Right atrium auricular region (tissue), 2 donors: ENCODE results near the gene DCHS2. TPM values are rescaled to one million over a fixed set of nuclear protein-coding genes. Genes with fewer than 3 reads are reported as not detected.

Experiments used
- DNase-seq: peaks from one replicate; pipeline ENCODE4 v3.0.0-alpha.2; 2019; ENCODE audit warnings: low spot score
- H3K27ac ChIP-seq, 2 donors: fragments of 200-600 bp; sonication (generic); 1 replicate in 1 of 2; 2 replicates in 1 of 2; pipeline ENCODE4 v1.5.1; 2016 to 2019
- H3K27me3 ChIP-seq, 2 donors: fragments of 200-600 bp; sonication (generic); one replicate each; pipeline versions ENCODE4 v1.5.1 to v1.6.0; 2017 to 2019
- H3K36me3 ChIP-seq: fragments of 200-600 bp; sonication (generic); one replicate; pipeline ENCODE4 v1.5.1; 2016
- H3K4me1 ChIP-seq, 2 donors: fragments of 200-600 bp; sonication (generic); one replicate each; pipeline versions ENCODE4 v1.5.1 to v1.6.0; 2017 to 2019
- H3K4me3 ChIP-seq, 2 donors: fragments of 200-600 bp; sonication (generic); 1 replicate in 1 of 2; 2 replicates in 1 of 2; pipeline ENCODE4 v1.5.1; 2017 to 2019; ENCODE audit warnings: mild to moderate bottlenecking in 1 of 2, moderate library complexity in 1 of 2
- H3K9me3 ChIP-seq, 2 donors: fragments of 200-600 bp; sonication (generic); one replicate each; pipeline ENCODE4 v1.5.1; 2019
- total RNA-seq, 2 donors: library from RNA; depleted of rRNA; stranded (reverse); fragments of >200 nt; gene quantifications; one replicate each; pipeline ENCODE4 v1.1.0, GENCODE V29; 2016
- TF ChIP-seq, protein P1 (sequence below), 2 donors: fragments of 200-600 bp; sonication (generic); IDR thresholded peaks; one replicate each; pipeline ENCODE4 v1.5.1; 2019; ENCODE audit warnings: antibody characterized with exemption in 2 of 2

The DCHS2 gene
- total RNA-seq, 2 donors from 2014 or later: 0.04 TPM; not detected in 1

DNA sequence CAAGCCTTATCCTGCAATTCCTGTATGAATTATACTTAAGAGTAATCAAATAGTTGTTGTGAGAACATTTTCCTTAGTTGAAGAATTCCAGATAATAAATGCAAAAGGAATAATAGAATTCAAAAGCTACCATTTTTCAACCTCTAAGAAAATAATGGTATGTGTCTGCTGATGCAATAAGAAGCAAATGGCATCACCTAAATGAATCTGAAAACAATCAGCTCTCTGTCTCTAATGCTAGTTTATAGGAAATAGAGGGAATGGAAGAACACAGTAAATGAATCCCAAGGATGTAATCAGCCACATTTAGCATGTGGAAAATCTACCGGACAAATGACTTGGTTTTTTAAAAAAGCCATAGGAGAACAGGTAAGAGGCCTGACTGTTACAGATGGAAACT is 115.1 kb downstream of the DCHS2 start:
- no peak overlapping the region for H3K4me3 ChIP-seq
- TF ChIP-seq, protein P1, sequence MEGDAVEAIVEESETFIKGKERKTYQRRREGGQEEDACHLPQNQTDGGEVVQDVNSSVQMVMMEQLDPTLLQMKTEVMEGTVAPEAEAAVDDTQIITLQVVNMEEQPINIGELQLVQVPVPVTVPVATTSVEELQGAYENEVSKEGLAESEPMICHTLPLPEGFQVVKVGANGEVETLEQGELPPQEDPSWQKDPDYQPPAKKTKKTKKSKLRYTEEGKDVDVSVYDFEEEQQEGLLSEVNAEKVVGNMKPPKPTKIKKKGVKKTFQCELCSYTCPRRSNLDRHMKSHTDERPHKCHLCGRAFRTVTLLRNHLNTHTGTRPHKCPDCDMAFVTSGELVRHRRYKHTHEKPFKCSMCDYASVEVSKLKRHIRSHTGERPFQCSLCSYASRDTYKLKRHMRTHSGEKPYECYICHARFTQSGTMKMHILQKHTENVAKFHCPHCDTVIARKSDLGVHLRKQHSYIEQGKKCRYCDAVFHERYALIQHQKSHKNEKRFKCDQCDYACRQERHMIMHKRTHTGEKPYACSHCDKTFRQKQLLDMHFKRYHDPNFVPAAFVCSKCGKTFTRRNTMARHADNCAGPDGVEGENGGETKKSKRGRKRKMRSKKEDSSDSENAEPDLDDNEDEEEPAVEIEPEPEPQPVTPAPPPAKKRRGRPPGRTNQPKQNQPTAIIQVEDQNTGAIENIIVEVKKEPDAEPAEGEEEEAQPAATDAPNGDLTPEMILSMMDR (IDR thresholded peaks at IDR 0.05): no peak

DNA sequence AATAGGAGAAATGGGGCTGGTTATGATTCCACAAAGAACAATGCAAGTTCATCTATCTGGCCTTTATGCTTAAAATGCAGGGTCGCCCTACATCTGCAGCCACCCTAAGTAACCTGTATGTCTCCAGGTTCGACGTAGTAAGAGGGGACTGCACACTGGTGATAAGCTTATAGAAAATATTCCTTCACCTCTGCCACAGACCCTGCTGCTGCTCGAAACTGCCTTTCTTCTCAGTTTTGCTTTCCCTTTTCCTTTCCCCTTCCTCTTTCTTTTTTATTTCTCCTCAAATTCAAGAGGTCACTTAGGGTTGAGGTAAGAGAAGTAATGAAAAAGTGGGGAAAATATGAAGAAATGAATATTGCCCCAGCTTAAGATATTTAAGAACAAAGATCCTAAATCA is 123.5 kb downstream of the DCHS2 start:
- Histone ChIP-seq H3K4me1 (no peaks in the 10 kb centered on the region), H3K9me3 (no peaks in the 10 kb centered on the region), H3K4me3 (no peak overlapping the region), H3K27ac (no peak overlapping the region), H3K36me3 (no peaks in the 10 kb centered on the region), H3K27me3 (no peaks in the 10 kb centered on the region)
- TF ChIP-seq, protein P1 (IDR thresholded peaks at IDR 0.05): no peak
- DNase-seq: no peak

More for the DNA sequence above, 115.1 kb downstream of the DCHS2 start:
- Histone ChIP-seq H3K36me3 (no peaks in the 10 kb centered on the region), H3K9me3 (no peaks in the 10 kb centered on the region), H3K4me1 (no peaks in the 10 kb centered on the region), H3K27ac (no peak overlapping the region), H3K27me3 (no peaks in the 10 kb centered on the region)
- no peak for DNase-seq

DNA sequence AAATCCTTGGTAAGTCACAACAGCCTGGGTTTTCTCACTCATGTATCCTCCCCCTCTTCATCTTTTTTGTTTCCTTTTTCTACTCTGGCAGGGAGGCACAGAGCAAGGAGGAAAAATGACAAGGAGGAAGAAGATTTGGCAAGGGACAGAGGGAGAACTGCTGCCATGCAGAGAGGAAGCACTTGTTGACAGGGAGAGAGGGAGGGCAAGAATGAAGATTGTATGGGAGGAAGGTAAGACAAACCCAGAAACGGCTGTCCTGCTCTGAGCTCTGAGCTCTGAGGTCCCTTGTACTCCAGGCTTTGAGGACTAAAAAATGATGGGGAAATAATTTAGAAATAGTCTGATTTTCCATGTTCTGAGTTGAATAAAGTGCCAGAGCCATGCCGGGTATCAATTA is 123.9 kb downstream of the DCHS2 start:
- Histone ChIP-seq H3K27me3 (no peaks in the 10 kb centered on the region), H3K4me3 (no peak overlapping the region), H3K4me1 (no peaks in the 10 kb centered on the region), H3K9me3 (no peaks in the 10 kb centered on the region), H3K27ac (no peak overlapping the region), H3K36me3 (no peaks in the 10 kb centered on the region)
- TF ChIP-seq, protein P1 (IDR thresholded peaks at IDR 0.05): no peak
- no peak for DNase-seq

DNA sequence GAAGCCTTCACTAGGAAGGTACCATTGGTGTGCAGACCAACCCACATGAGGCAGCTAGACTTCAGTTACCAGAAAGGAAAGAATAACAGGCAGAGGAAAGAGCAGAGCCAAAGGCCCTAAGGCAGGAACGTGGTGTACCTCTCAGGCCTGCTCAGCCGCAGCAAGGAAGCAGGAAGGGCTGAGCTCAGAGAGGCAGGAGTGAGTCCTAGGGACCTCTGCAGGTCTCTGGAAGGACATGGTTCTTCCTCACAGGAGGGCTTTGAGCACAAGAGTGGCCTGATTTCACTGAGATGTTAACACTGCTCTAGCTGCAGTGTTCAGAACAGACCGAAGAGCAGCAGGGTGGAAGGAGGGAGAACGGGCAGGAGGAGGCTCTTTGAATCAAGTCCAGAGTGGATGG is 124.6 kb downstream of the DCHS2 start:
- H3K27me3 ChIP-seq: no peaks in the 10 kb centered on the region
- no peak overlapping the region for H3K4me3 ChIP-seq
- no peaks in the 10 kb centered on the region for H3K9me3 ChIP-seq
- H3K4me1 ChIP-seq: no peaks in the 10 kb centered on the region
- TF ChIP-seq, protein P1 (IDR thresholded peaks at IDR 0.05): no peak
- DNase-seq: no peak
- H3K27ac ChIP-seq: no peak overlapping the region
- H3K36me3 ChIP-seq: no peaks in the 10 kb centered on the region

DNA sequence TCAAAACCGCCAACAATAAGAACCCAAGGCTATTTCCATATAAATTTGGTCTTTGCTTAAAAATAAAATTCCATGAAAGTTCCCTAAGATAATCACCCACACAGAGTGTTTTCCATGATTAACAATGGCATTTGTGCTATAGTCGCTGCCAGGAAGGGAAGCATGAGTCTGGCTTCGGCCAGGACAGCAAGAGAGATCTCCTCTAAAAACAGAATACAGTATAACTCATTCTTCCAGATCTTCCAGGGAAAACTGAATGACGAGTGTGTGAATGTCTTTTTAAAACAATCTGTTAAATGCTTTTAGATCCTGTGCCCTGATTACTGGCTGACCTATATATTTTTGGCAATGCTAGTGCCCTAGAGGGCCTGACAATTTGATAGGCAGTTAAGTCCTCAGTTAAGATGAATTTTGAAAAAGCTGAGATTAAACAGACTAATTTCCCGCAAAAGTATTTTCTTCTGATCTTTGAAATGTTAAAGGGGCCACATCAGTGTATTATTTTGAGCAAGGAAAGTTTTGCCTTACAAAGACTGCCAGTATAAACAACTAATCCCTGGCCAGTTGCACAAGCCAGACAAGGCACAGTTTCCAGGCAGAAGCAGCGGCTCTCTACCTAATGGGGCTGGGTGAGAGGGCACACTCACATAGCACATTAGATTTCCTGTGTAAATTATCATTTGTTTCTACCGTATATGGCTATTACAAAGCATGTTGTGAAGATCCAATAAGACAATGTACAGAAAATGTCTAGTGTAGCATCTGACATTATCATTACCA is 127.3 kb downstream of the DCHS2 start:
- DNase-seq: no peak
- H3K4me1 ChIP-seq: no peaks in the 10 kb centered on the region
- no peak overlapping the region for H3K27ac ChIP-seq
- TF ChIP-seq, protein P1 (IDR thresholded peaks at IDR 0.05): no peak
- no peaks in the 10 kb centered on the region for H3K27me3 ChIP-seq
- H3K36me3 ChIP-seq: no peaks in the 10 kb centered on the region
- H3K9me3 ChIP-seq: no peaks in the 10 kb centered on the region
- no peak overlapping the region for H3K4me3 ChIP-seq

DNA sequence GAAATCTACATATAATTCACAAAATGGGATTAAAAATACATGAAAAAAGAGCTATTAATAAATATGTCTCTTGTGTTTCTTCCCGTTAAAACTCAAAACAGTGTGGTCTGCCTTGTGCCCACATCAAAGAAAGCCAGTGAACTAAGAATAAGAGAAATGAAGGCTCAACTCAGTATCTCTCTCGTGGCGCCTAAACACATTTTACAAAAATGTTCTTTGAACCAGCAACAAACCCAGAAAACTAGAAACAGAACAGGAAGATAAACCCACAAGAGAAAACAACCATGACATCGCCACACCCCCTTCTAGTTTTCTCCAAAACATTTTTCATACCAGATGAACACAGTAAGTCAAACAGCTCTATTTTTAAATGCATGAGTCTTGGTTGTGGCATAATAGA is 130.1 kb downstream of the DCHS2 start:
- no peaks in the 10 kb centered on the region for H3K9me3 ChIP-seq
- no peak for DNase-seq
- TF ChIP-seq, protein P1 (IDR thresholded peaks at IDR 0.05): no peak
- H3K27me3 ChIP-seq: no peaks in the 10 kb centered on the region
- no peaks in the 10 kb centered on the region for H3K4me1 ChIP-seq
- no peak overlapping the region for H3K4me3 ChIP-seq
- H3K27ac ChIP-seq: no peak overlapping the region
- H3K36me3 ChIP-seq: no peaks in the 10 kb centered on the region
